Measurements from ENCODE around the gene WDR88. TPM values are rescaled to one million over a fixed set of nuclear protein-coding genes. Genes with fewer than 3 reads are reported as not detected.

Gene WDR88
- total and polyA plus RNA-seq, 2 of the 13 experiments (the other 11 are each of a cell fraction or from before 2014, with no cell fraction given) = not detected

GRCh38 chr19:33211794-33212435, 80.0 kb downstream of the WDR88 start:
- FAIRE-seq = no peak
- Histone ChIP-seq H4K20me1 (ENCODE audit: insufficient read depth, low read length) (no peaks in the 10 kb centered on the region), H3K79me2 (ENCODE audit: insufficient read depth, low read length) (no peaks in the 10 kb centered on the region), H3K4me2 (ENCODE audit: low read depth, low read length) (no peak overlapping the region), H3K27ac (ENCODE audit: extremely low read length, insufficient read depth, low read length) (no peak overlapping the region), H3K4me3 (replicated peaks in 1 of 3; ENCODE audit: insufficient read depth in 1 of 3, low read depth in 2 of 3, low read length in 3 of 3) (no peak overlapping the region), H3K27me3 (ENCODE audit: control insufficient read depth in 1 of 2, insufficient read depth in 2 of 2, low read length in 2 of 2) (peaks cover 7 to 14% of the 10 kb centered on the region in 2 experiments; a peak in 3 of 5 replicates), H2AFZ (ENCODE audit: low read length) (no peak overlapping the region), H3K9me3 (ENCODE audit: low read length) (no peaks in the 10 kb centered on the region), H3K4me1 (ENCODE audit: insufficient read depth, low read length) (peaks cover 33% of the 10 kb centered on the region), H3K9ac (ENCODE audit: insufficient read depth, low read depth, low read length) (no peak overlapping the region), H3K36me3 (replicated peaks in 1 of 2; ENCODE audit: control insufficient read depth in 1 of 2, insufficient read depth in 2 of 2, low read length in 2 of 2) (no peaks in the 10 kb centered on the region)
- no peak for DNase-seq (ENCODE audit: low spot score)
- WGBS (ENCODE audit: low lambda C conversion rate) = 63% methylated on average over 13 of the region's 17 CpGs
- TF ChIP-seq ZNF264 (CRISPR knock-in tag; IDR thresholded peaks at IDR 0.05) (no peak), ZNF281 (CRISPR knock-in tag; IDR thresholded peaks at IDR 0.05; ENCODE audit: borderline replicate concordance) (no peak), KDM3A (CRISPR knock-in tag; IDR thresholded peaks at IDR 0.05; ENCODE audit: low read depth) (no peak), SNAPC2 (CRISPR knock-in tag; IDR thresholded peaks at IDR 0.05) (no peak), ZNF33B (CRISPR knock-in tag; IDR thresholded peaks at IDR 0.05) (no peak), XBP1 (CRISPR knock-in tag; IDR thresholded peaks at IDR 0.05) (no peak), ZSCAN29 (CRISPR knock-in tag; conservative IDR thresholded peaks at IDR 0.05) (no peak), ZNF382 (CRISPR knock-in tag; IDR thresholded peaks at IDR 0.05; ENCODE audit: borderline replicate concordance) (no peak), SNRNP70 (IDR thresholded peaks at IDR 0.05; ENCODE audit: low read depth, low read length) (no peak), ZNF788 (CRISPR knock-in tag; IDR thresholded peaks at IDR 0.05; ENCODE audit: borderline replicate concordance) (no peak), ZGPAT (CRISPR knock-in tag; IDR thresholded peaks at IDR 0.05) (no peak), NFE2L1 (CRISPR knock-in tag; IDR thresholded peaks at IDR 0.05; ENCODE audit: borderline replicate concordance) (no peak)
- ChIA-PET CTCF (ENCODE audit: low intra/inter-chr PET ratio, low total read pairs) (no interaction called here), POLR2A (interaction anchor here (0.5 kb wide), 1 partner anchor 147 kb away, joined by 3 read pairs; no protein-coding TSS in a partner anchor)
- no peak for ATAC-seq
- intact Hi-C loops (cut with micrococcal nuclease; ENCODE audit: unreplicated experiment) = no loop called here
- in situ Hi-C loops (cut with HindIII; ENCODE audit: extremely low pct_ligation_motif_present, low pct_unique_long_range_greater_than_20kb) = no loop called here
- no TSS peak for BruUV-seq (replicated peaks)
